Progenitor cell of endocrine pancreas (in vitro differentiated cells): ENCODE results near the gene USP43. TPM values are rescaled to one million over a fixed set of nuclear protein-coding genes. Genes with fewer than 3 reads are reported as not detected.

ENCODE experiments used
- DNase-seq: peaks from one replicate; pipeline ENCODE4 v3.0.0; 2021; ENCODE audit warnings: low spot score; ENCODE audit not compliant: unreplicated experiment
- H3K27ac Mint-ChIP-seq: 2 replicates; pipeline ENCODE4 v1.8.0; 2021; ENCODE audit warnings: mild to moderate bottlenecking, moderate library complexity, mixed read lengths
- H3K27me3 Mint-ChIP-seq: 2 replicates; pipeline ENCODE4 v1.8.0; 2021; ENCODE audit warnings: mixed read lengths
- H3K36me3 Mint-ChIP-seq: 2 replicates; pipeline ENCODE4 v1.8.0; 2022; ENCODE audit warnings: mixed read lengths; ENCODE audit not compliant: insufficient read depth
- H3K4me1 Mint-ChIP-seq: 2 replicates; pipeline ENCODE4 v1.8.0; 2021; ENCODE audit warnings: low read depth, mixed read lengths
- H3K4me3 Mint-ChIP-seq: 2 replicates; pipeline ENCODE4 v1.8.0; 2021; ENCODE audit warnings: low read depth, mild to moderate bottlenecking, moderate library complexity, mixed read lengths
- H3K9me3 Mint-ChIP-seq: 2 replicates; pipeline ENCODE4 v1.8.0; 2021; ENCODE audit warnings: low read depth, mixed read lengths
- total RNA-seq: library from RNA; stranded (reverse); gene quantifications from 2 replicates; pipeline ENCODE4 v1.2.1, GENCODE V29; 2021
- TF ChIP-seq, protein P1 (sequence below): fragments of 200-600 bp; sonication (generic); IDR thresholded peaks from one replicate; pipeline ENCODE4 v1.5.0; 2021; ENCODE audit warnings: antibody characterized with exemption, mild to moderate bottlenecking; ENCODE audit not compliant: unreplicated experiment

USP43 gene
- total RNA-seq, 1 donor from 2014 or later, result 9.7 TPM

DNA sequence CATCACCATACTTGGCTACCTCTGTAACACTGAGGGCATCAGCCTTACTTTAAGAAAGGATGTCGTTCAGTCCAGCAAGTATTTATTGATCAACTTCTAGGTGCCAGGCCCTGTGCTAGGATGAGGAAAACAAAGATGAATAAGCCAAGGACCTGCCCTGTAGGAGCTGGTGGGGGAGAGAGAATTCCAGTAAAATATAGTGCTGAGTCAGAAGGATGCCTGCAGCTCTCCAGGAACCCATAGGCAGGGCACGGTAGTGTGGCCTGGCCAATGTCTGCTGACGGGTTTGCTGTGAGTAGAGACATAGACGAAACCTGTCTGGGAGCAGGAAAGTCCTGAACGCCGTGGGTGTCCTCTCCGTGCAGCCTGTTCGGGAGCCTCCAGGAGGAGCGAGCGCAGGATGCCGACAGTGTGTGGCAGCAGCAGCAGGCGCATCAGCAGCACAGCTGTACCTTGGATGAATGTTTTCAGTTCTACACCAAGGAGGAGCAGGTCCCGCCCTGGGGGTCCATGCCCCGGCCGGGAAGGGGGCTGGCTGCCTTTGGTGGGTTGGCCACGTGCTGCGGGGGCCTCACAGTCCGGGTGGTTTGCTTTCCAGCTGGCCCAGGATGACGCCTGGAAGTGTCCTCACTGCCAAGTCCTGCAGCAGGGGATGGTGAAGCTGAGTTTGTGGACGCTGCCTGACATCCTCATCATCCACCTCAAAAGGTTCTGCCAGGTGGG lies 55.6 kb downstream of the USP43 start:
- Mint-ChIP-seq H3K4me3 (no peak overlapping the region), H3K9me3 (no peaks in the 10 kb centered on the region), H3K36me3 (peaks cover 26% of the 10 kb centered on the region), H3K27ac (no peak overlapping the region), H3K4me1 (no peaks in the 10 kb centered on the region), H3K27me3 (no peaks in the 10 kb centered on the region)
- TF ChIP-seq, protein P1, sequence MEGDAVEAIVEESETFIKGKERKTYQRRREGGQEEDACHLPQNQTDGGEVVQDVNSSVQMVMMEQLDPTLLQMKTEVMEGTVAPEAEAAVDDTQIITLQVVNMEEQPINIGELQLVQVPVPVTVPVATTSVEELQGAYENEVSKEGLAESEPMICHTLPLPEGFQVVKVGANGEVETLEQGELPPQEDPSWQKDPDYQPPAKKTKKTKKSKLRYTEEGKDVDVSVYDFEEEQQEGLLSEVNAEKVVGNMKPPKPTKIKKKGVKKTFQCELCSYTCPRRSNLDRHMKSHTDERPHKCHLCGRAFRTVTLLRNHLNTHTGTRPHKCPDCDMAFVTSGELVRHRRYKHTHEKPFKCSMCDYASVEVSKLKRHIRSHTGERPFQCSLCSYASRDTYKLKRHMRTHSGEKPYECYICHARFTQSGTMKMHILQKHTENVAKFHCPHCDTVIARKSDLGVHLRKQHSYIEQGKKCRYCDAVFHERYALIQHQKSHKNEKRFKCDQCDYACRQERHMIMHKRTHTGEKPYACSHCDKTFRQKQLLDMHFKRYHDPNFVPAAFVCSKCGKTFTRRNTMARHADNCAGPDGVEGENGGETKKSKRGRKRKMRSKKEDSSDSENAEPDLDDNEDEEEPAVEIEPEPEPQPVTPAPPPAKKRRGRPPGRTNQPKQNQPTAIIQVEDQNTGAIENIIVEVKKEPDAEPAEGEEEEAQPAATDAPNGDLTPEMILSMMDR, result no peak
- DNase-seq, result no peak

DNA sequence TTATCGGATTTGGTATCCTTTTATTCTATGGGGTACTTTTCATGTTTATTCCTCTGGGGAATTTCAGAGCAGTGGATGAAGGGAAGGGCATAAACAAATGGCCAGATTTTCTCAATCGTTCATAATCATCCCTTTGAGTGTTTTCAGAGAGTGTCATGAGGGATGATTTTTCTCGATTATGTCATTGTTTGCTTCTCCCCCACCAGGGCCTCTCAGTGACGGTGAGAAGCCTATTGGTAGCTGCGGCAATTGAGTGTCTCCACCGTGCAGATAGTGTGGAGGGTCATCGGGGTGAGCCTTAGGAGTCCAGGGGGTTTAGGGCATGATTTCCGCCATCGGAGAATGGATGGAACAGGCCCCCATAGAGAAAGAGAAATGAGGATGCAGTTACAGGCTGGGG lies 57.2 kb downstream of the USP43 start:
- no peak for DNase-seq
- Mint-ChIP-seq H3K9me3 (no peaks in the 10 kb centered on the region), H3K4me3 (no peak overlapping the region), H3K4me1 (no peaks in the 10 kb centered on the region), H3K27ac (no peak overlapping the region), H3K27me3 (no peaks in the 10 kb centered on the region), H3K36me3 (peaks cover 21% of the 10 kb centered on the region)
- TF ChIP-seq, protein P1, result no peak

DNA sequence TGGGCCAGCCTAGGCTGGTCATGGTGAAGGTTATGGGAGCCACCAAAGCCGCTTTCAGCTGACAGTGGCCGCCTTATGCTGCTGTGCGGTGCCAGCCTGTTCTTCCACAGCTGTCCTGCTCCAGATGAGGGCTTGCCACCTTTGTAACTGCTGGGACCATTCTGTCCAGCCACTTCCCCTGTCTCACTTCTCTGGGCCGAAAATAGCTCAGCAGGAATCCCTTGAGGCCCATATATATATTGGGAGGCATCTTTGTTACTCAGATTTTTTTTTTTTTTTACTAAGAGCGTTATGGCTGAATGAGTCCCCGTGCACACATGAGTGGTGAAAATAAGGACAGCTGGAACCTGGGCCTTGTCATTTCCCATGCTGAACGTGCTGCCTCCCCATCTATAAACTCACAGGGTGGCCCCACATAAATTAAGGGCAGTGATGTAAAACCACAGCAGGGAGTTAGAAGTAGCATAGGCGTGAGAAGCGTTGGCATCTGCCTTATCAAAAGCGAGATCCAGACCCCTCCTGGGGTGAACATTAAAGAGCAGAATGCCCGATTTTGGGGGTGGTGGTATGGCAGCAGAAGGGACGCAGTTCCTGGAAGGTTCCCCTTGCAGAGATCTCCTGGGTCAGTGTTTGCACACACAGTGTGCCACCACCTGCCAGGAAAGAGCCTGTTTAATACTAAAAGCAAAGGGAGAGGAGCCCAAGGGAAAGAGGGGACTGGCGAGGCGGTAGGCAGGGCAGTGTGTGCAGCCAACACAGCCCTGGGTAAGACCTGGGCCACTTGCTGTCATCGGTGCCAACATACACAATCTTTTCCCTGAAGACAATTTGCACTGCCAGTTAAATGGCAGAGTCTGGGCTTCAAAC lies 57.8 kb downstream of the USP43 start:
- H3K4me1 Mint-ChIP-seq, result no peaks in the 10 kb centered on the region
- H3K27ac Mint-ChIP-seq, result no peak overlapping the region
- H3K27me3 Mint-ChIP-seq, result no peaks in the 10 kb centered on the region
- no peak overlapping the region for H3K4me3 Mint-ChIP-seq
- TF ChIP-seq, protein P1, result no peak
- peaks cover 21% of the 10 kb centered on the region for H3K36me3 Mint-ChIP-seq
- no peaks in the 10 kb centered on the region for H3K9me3 Mint-ChIP-seq
- DNase-seq, result no peak

DNA sequence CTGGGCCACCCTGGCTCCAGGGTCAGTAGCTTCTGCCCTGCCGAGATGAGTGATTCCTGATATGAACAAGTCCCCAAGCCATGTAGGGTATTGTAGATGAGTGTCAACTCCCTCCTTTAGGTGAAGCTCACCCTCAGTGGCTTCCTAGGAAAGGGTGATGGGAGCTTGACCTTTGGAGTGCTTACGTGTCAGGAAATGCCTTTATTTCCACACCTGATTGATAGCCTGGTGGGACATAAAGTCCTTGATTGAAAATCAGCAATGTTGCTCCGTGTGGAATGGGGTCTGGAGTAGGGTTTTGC lies 58.4 kb downstream of the USP43 start:
- Mint-ChIP-seq H3K9me3 (no peaks in the 10 kb centered on the region), H3K4me3 (no peak overlapping the region), H3K4me1 (no peaks in the 10 kb centered on the region), H3K27ac (no peak overlapping the region), H3K27me3 (no peaks in the 10 kb centered on the region), H3K36me3 (peaks cover 21% of the 10 kb centered on the region)
- TF ChIP-seq, protein P1, result no peak
- DNase-seq, result no peak

DNA sequence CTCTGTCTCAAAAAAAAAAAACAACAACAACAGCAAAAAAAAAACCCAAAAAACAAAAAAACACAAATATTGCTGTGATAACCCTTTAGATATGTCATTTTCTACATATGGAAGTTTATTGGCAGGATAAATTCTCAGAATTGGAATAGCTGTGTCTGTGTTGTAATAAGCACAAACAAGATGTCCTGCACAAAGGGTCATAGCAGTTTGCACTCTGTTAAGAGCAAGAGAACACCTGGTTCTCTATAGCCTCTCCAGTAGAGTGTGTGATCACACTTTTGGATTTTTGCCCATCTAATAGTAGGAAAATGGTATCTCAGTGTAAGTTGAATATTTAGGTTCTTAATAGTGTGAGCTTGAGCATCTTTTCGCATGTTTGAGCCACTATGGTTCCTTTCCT lies 60.4 kb downstream of the USP43 start:
- H3K36me3 Mint-ChIP-seq, result peaks cover 23% of the 10 kb centered on the region
- H3K9me3 Mint-ChIP-seq, result no peaks in the 10 kb centered on the region
- no peak overlapping the region for H3K27ac Mint-ChIP-seq
- H3K27me3 Mint-ChIP-seq, result no peaks in the 10 kb centered on the region
- no peak for DNase-seq
- no peak overlapping the region for H3K4me3 Mint-ChIP-seq
- TF ChIP-seq, protein P1, result no peak
- no peaks in the 10 kb centered on the region for H3K4me1 Mint-ChIP-seq
